AG04449 (cell line): ENCODE results near the gene COA3.

Source experiments
- CTCF ChIA-PET: fragments of 350-600 bp; formaldehyde crosslinking; extraction: SDS; loops from one replicate; lab custom pipeline; 2021; ENCODE audit warnings: antibody characterized with exemption; lab: Yijun Ruan, JAX
- POLR2A ChIA-PET: fragments of 400-600, 350-600 bp; formaldehyde crosslinking; extraction: SDS; loops from one replicate; lab custom pipeline; 2020; ENCODE audit warnings: antibody characterized with exemption, inconsistent platforms; lab: Yijun Ruan, JAX
- DNase-seq: peaks from one replicate; pipeline ENCODE4 v3.0.0-alpha.2; 2010; ENCODE audit warnings: low read depth, low spot score
- H3K4me3 ChIP-seq: 2 replicates; pipeline ENCODE4 v1.5.1; 2011; ENCODE audit warnings: low read depth, mild to moderate bottlenecking, control low read depth, low read length
- CTCF ChIP-seq: IDR thresholded peaks from one replicate; pipeline ENCODE4 v1.5.1; 2011; ENCODE audit warnings: mild to moderate bottlenecking, moderate library complexity, low read length, control low read depth, inconsistent platforms; ENCODE audit not compliant: insufficient read depth; ENCODE audit errors: missing control alignments

Gene COA3

GRCh38 chr17:42821176-42821575, 22.7 kb upstream of the COA3 start:
- no peak for TF ChIP-seq CTCF
- no peak for DNase-seq
- POLR2A ChIA-PET, result interaction anchor here (0.6 kb wide), 1 partner anchor 35 kb away, joined by 4 read pairs; no protein-coding TSS in a partner anchor
- H3K4me3 ChIP-seq, result no peak overlapping the region
- CTCF ChIA-PET, result interaction anchor here (0.7 to 8.7 kb wide), 14 partner anchors 9 to 243 kb away, joined by 3 to 134 read pairs (median 4); partner anchors contain the start of genes PSMC3IP, PSME3 and WNK4

- TF ChIP-seq CTCF, result peak; percentile 66
- ChIA-PET CTCF (interaction anchor here (0.6 to 8.7 kb wide), 20 partner anchors 8 to 242 kb away, joined by 3 to 134 read pairs (median 4); partner anchors contain the start of genes CNTD1, COA3, PSMC3IP and PSME3), POLR2A (no interaction called here)
- no peak for DNase-seq
- H3K4me3 ChIP-seq, result no peak overlapping the region
These were observed 21.5 kb upstream of the COA3 start for GRCh38 chr17:42819939-42820535.

- no peak for DNase-seq
- TF ChIP-seq CTCF, result no peak
- no peak overlapping the region for H3K4me3 ChIP-seq
- ChIA-PET POLR2A (interaction anchor here (1.1 kb wide), 1 partner anchor 20 kb away, joined by 3 read pairs; the partner anchor contains the start of gene COA3), CTCF (interaction anchor here (0.9 to 8.7 kb wide), 13 partner anchors 6 to 120 kb away, joined by 3 to 134 read pairs (median 4); partner anchors contain the start of genes AOC2, PSME3 and RAMP2)
These were observed 19.9 kb upstream of the COA3 start for GRCh38 chr17:42818379-42818778.

- CTCF ChIA-PET, result interaction anchor here (1.0 to 8.7 kb wide), 10 partner anchors 6 to 121 kb away, joined by 3 to 134 read pairs (median 4); partner anchors contain the start of genes AOC2, PSME3 and RAMP2
- POLR2A ChIA-PET, result interaction anchor here (1.1 kb wide), 1 partner anchor 20 kb away, joined by 3 read pairs; the partner anchor contains the start of gene COA3
- no peak for DNase-seq
- no peak overlapping the region for H3K4me3 ChIP-seq
- TF ChIP-seq CTCF, result no peak
These were observed 19.4 kb upstream of the COA3 start for GRCh38 chr17:42817866-42818265.

- no peak for TF ChIP-seq CTCF
- CTCF ChIA-PET, result interaction anchor here (0.6 to 10.6 kb wide), 8 partner anchors 7 to 236 kb away, joined by 3 to 134 read pairs (median 4); partner anchors contain the start of gene BECN1
These were observed 16.3 kb upstream of the COA3 start for GRCh38 chr17:42814633-42815399.

GRCh38 chr17:42809250-42809649, 10.7 kb upstream of the COA3 start:
- CTCF ChIA-PET, result interaction anchor here (1.2 to 10.6 kb wide), 2 partner anchors 11 to 12 kb away, joined by 3 to 134 read pairs; partner anchors contain the start of genes BECN1, CNTD1 and COA3
- no peak for DNase-seq
- no peak for TF ChIP-seq CTCF
- POLR2A ChIA-PET, result interaction anchor here (1.2 to 1.6 kb wide), 2 partner anchors 14 to 15 kb away, joined by 5 read pairs; partner anchors contain the start of gene BECN1
- H3K4me3 ChIP-seq, result no peak overlapping the region

More at GRCh38 chr17:42814633-42815399, 16.3 kb upstream of the COA3 start:
- DNase-seq, result peak; percentile 57
- POLR2A ChIA-PET, result interaction anchor here (0.6 to 1.5 kb wide), 4 partner anchors 9 to 501 kb away, joined by 3 to 5 read pairs (median 4); partner anchors contain the start of gene BECN1
- H3K4me3 ChIP-seq, result no peak overlapping the region
